Measurements from ENCODE around the gene CAP2.

Gene CAP2

GRCh38 chr6:17392978-17393891 lies at the start of gene CAP2:
Gene CAP2, plus strand, starts transcription at chr6:17393595. Its CDS starts 27,961 bp downstream, at chr6:17421556.
- Histone ChIP-seq H3K9me3 (ENCODE audit: control insufficient read depth, insufficient read depth, low read length) (no peaks in the 10 kb centered on the region), H3K4me3 (ENCODE audit: low read depth, low read length) (peak within 1 kb of the TSS; percentile 63), H3K4me1 (ENCODE audit: control insufficient read depth, insufficient read depth, low read length) (peaks cover 7% of the 10 kb centered on the region), H3K27me3 (ENCODE audit: control insufficient read depth, insufficient read depth, low read length) (peaks cover 6% of the 10 kb centered on the region), H3K36me3 (ENCODE audit: control insufficient read depth, insufficient read depth, low read length) (no peaks in the 10 kb centered on the region), H3K9ac (ENCODE audit: low read depth, low read length) (peak within 1 kb of the TSS; percentile 27)

GRCh38 chr6:17347012-17347411 lies 46.4 kb upstream of the CAP2 start:
- Histone ChIP-seq H3K36me3 (ENCODE audit: control insufficient read depth, insufficient read depth, low read length) (no peaks in the 10 kb centered on the region), H3K4me1 (ENCODE audit: control insufficient read depth, insufficient read depth, low read length) (no peaks in the 10 kb centered on the region), H3K9ac (ENCODE audit: low read depth, low read length) (no peak overlapping the region), H3K4me3 (ENCODE audit: low read depth, low read length) (no peak overlapping the region), H3K27me3 (ENCODE audit: control insufficient read depth, insufficient read depth, low read length) (no peaks in the 10 kb centered on the region), H3K9me3 (ENCODE audit: control insufficient read depth, insufficient read depth, low read length) (no peaks in the 10 kb centered on the region)

- Histone ChIP-seq H3K9ac (ENCODE audit: low read depth, low read length) (no peak overlapping the region), H3K4me1 (ENCODE audit: control insufficient read depth, insufficient read depth, low read length) (no peaks in the 10 kb centered on the region), H3K36me3 (ENCODE audit: control insufficient read depth, insufficient read depth, low read length) (no peaks in the 10 kb centered on the region), H3K27me3 (ENCODE audit: control insufficient read depth, insufficient read depth, low read length) (no peaks in the 10 kb centered on the region), H3K4me3 (ENCODE audit: low read depth, low read length) (no peak overlapping the region), H3K9me3 (ENCODE audit: control insufficient read depth, insufficient read depth, low read length) (no peaks in the 10 kb centered on the region)
Observed at GRCh38 chr6:17349427-17349826, 44.0 kb upstream of the CAP2 start.

GRCh38 chr6:17352302-17352701 lies 41.1 kb upstream of the CAP2 start:
- Histone ChIP-seq H3K9ac (ENCODE audit: low read depth, low read length) (no peak overlapping the region), H3K4me1 (ENCODE audit: control insufficient read depth, insufficient read depth, low read length) (no peaks in the 10 kb centered on the region), H3K4me3 (ENCODE audit: low read depth, low read length) (no peak overlapping the region), H3K36me3 (ENCODE audit: control insufficient read depth, insufficient read depth, low read length) (no peaks in the 10 kb centered on the region), H3K27me3 (ENCODE audit: control insufficient read depth, insufficient read depth, low read length) (no peaks in the 10 kb centered on the region), H3K9me3 (ENCODE audit: control insufficient read depth, insufficient read depth, low read length) (no peaks in the 10 kb centered on the region)

- H3K9me3 ChIP-seq (ENCODE audit: control insufficient read depth, insufficient read depth, low read length): no peaks in the 10 kb centered on the region
- H3K9ac ChIP-seq (ENCODE audit: low read depth, low read length): no peak overlapping the region
- no peaks in the 10 kb centered on the region for H3K27me3 ChIP-seq (ENCODE audit: control insufficient read depth, insufficient read depth, low read length)
- no peak overlapping the region for H3K4me3 ChIP-seq (ENCODE audit: low read depth, low read length)
- no peaks in the 10 kb centered on the region for H3K4me1 ChIP-seq (ENCODE audit: control insufficient read depth, insufficient read depth, low read length)
- H3K36me3 ChIP-seq (ENCODE audit: control insufficient read depth, insufficient read depth, low read length): no peaks in the 10 kb centered on the region
Observed at GRCh38 chr6:17353440-17354175, 39.8 kb upstream of the CAP2 start.

GRCh38 chr6:17354700-17355403 lies 38.5 kb upstream of the CAP2 start:
- Histone ChIP-seq H3K4me1 (ENCODE audit: control insufficient read depth, insufficient read depth, low read length) (no peaks in the 10 kb centered on the region), H3K4me3 (ENCODE audit: low read depth, low read length) (no peak overlapping the region), H3K9ac (ENCODE audit: low read depth, low read length) (no peak overlapping the region), H3K9me3 (ENCODE audit: control insufficient read depth, insufficient read depth, low read length) (no peaks in the 10 kb centered on the region), H3K36me3 (ENCODE audit: control insufficient read depth, insufficient read depth, low read length) (no peaks in the 10 kb centered on the region), H3K27me3 (ENCODE audit: control insufficient read depth, insufficient read depth, low read length) (no peaks in the 10 kb centered on the region)

GRCh38 chr6:17355404-17355774 lies 38.0 kb upstream of the CAP2 start:
- Histone ChIP-seq H3K4me1 (ENCODE audit: control insufficient read depth, insufficient read depth, low read length) (no peaks in the 10 kb centered on the region), H3K36me3 (ENCODE audit: control insufficient read depth, insufficient read depth, low read length) (no peaks in the 10 kb centered on the region), H3K9ac (ENCODE audit: low read depth, low read length) (no peak overlapping the region), H3K27me3 (ENCODE audit: control insufficient read depth, insufficient read depth, low read length) (no peaks in the 10 kb centered on the region), H3K9me3 (ENCODE audit: control insufficient read depth, insufficient read depth, low read length) (no peaks in the 10 kb centered on the region), H3K4me3 (ENCODE audit: low read depth, low read length) (no peak overlapping the region)

GRCh38 chr6:17358515-17358914 lies 34.9 kb upstream of the CAP2 start:
- Histone ChIP-seq H3K36me3 (ENCODE audit: control insufficient read depth, insufficient read depth, low read length) (no peaks in the 10 kb centered on the region), H3K9ac (ENCODE audit: low read depth, low read length) (no peak overlapping the region), H3K9me3 (ENCODE audit: control insufficient read depth, insufficient read depth, low read length) (no peaks in the 10 kb centered on the region), H3K4me1 (ENCODE audit: control insufficient read depth, insufficient read depth, low read length) (no peaks in the 10 kb centered on the region), H3K27me3 (ENCODE audit: control insufficient read depth, insufficient read depth, low read length) (no peaks in the 10 kb centered on the region), H3K4me3 (ENCODE audit: low read depth, low read length) (no peak overlapping the region)

- no peaks in the 10 kb centered on the region for H3K27me3 ChIP-seq (ENCODE audit: control insufficient read depth, insufficient read depth, low read length)
- H3K4me1 ChIP-seq (ENCODE audit: control insufficient read depth, insufficient read depth, low read length): no peaks in the 10 kb centered on the region
- no peak overlapping the region for H3K4me3 ChIP-seq (ENCODE audit: low read depth, low read length)
- H3K36me3 ChIP-seq (ENCODE audit: control insufficient read depth, insufficient read depth, low read length): no peaks in the 10 kb centered on the region
- H3K9me3 ChIP-seq (ENCODE audit: control insufficient read depth, insufficient read depth, low read length): no peaks in the 10 kb centered on the region
- no peak overlapping the region for H3K9ac ChIP-seq (ENCODE audit: low read depth, low read length)
Observed at GRCh38 chr6:17360564-17360963, 32.8 kb upstream of the CAP2 start.

GRCh38 chr6:17361013-17361412 lies 32.4 kb upstream of the CAP2 start:
- Histone ChIP-seq H3K4me3 (ENCODE audit: low read depth, low read length) (no peak overlapping the region), H3K4me1 (ENCODE audit: control insufficient read depth, insufficient read depth, low read length) (no peaks in the 10 kb centered on the region), H3K9ac (ENCODE audit: low read depth, low read length) (no peak overlapping the region), H3K9me3 (ENCODE audit: control insufficient read depth, insufficient read depth, low read length) (no peaks in the 10 kb centered on the region), H3K27me3 (ENCODE audit: control insufficient read depth, insufficient read depth, low read length) (no peaks in the 10 kb centered on the region), H3K36me3 (ENCODE audit: control insufficient read depth, insufficient read depth, low read length) (no peaks in the 10 kb centered on the region)

- no peaks in the 10 kb centered on the region for H3K9me3 ChIP-seq (ENCODE audit: control insufficient read depth, insufficient read depth, low read length)
- no peaks in the 10 kb centered on the region for H3K36me3 ChIP-seq (ENCODE audit: control insufficient read depth, insufficient read depth, low read length)
- H3K4me1 ChIP-seq (ENCODE audit: control insufficient read depth, insufficient read depth, low read length): no peaks in the 10 kb centered on the region
- no peak overlapping the region for H3K4me3 ChIP-seq (ENCODE audit: low read depth, low read length)
- H3K9ac ChIP-seq (ENCODE audit: low read depth, low read length): no peak overlapping the region
- H3K27me3 ChIP-seq (ENCODE audit: control insufficient read depth, insufficient read depth, low read length): no peaks in the 10 kb centered on the region
Observed at GRCh38 chr6:17365961-17366360, 27.4 kb upstream of the CAP2 start.
